ENCODE results near the gene CEP78. TPM values are rescaled to one million over a fixed set of nuclear protein-coding genes. Genes with fewer than 3 reads are reported as not detected.

Gene CEP78
- total RNA-seq, 1 donor from 2014 or later = 13.9 TPM

- H3K36me3 Mint-ChIP-seq (ENCODE audit: unreplicated experiment) = peaks cover 64% of the 10 kb centered on the region
- TF ChIP-seq CTCF (IDR thresholded peaks at IDR 0.05) = no peak
- H3K9me3 Mint-ChIP-seq (ENCODE audit: unreplicated experiment) = no peaks in the 10 kb centered on the region
- peaks cover 14% of the 10 kb centered on the region for H3K4me1 Mint-ChIP-seq (ENCODE audit: unreplicated experiment)
- H3K27ac Mint-ChIP-seq (ENCODE audit: unreplicated experiment) = no peak overlapping the region
- no peaks in the 10 kb centered on the region for H3K27me3 Mint-ChIP-seq (ENCODE audit: unreplicated experiment)
- DNase-seq (ENCODE audit: extremely low spot score, unreplicated experiment) = no peak
- no peak overlapping the region for H3K4me3 Mint-ChIP-seq (ENCODE audit: unreplicated experiment)
Measured at GRCh38 chr9:78303377-78304062, 67.6 kb downstream of the CEP78 start.

- no peak for DNase-seq (ENCODE audit: extremely low spot score, unreplicated experiment)
- no peaks in the 10 kb centered on the region for H3K27me3 Mint-ChIP-seq (ENCODE audit: unreplicated experiment)
- H3K36me3 Mint-ChIP-seq (ENCODE audit: unreplicated experiment) = peaks cover 66% of the 10 kb centered on the region
- no peak overlapping the region for H3K4me3 Mint-ChIP-seq (ENCODE audit: unreplicated experiment)
- peaks cover 6% of the 10 kb centered on the region for H3K4me1 Mint-ChIP-seq (ENCODE audit: unreplicated experiment)
- no peak for TF ChIP-seq CTCF (IDR thresholded peaks at IDR 0.05)
- H3K9me3 Mint-ChIP-seq (ENCODE audit: unreplicated experiment) = no peaks in the 10 kb centered on the region
- H3K27ac Mint-ChIP-seq (ENCODE audit: unreplicated experiment) = no peak overlapping the region
Measured at GRCh38 chr9:78304357-78304756, 68.5 kb downstream of the CEP78 start.

GRCh38 chr9:78306222-78307076 is 70.6 kb downstream of the CEP78 start:
- peaks cover 69% of the 10 kb centered on the region for H3K36me3 Mint-ChIP-seq (ENCODE audit: unreplicated experiment)

GRCh38 chr9:78307360-78307759 is 71.5 kb downstream of the CEP78 start:
- peaks cover 66% of the 10 kb centered on the region for H3K36me3 Mint-ChIP-seq (ENCODE audit: unreplicated experiment)
- no peak for TF ChIP-seq CTCF (IDR thresholded peaks at IDR 0.05)

More at GRCh38 chr9:78306222-78307076, 70.6 kb downstream of the CEP78 start:
- Mint-ChIP-seq H3K27me3 (ENCODE audit: unreplicated experiment) (no peaks in the 10 kb centered on the region), H3K4me3 (ENCODE audit: unreplicated experiment) (no peak overlapping the region), H3K4me1 (ENCODE audit: unreplicated experiment) (peaks cover 1% of the 10 kb centered on the region), H3K9me3 (ENCODE audit: unreplicated experiment) (no peaks in the 10 kb centered on the region), H3K27ac (ENCODE audit: unreplicated experiment) (no peak overlapping the region)
- no peak for TF ChIP-seq CTCF (IDR thresholded peaks at IDR 0.05)
- DNase-seq (ENCODE audit: extremely low spot score, unreplicated experiment) = no peak

GRCh38 chr9:78309066-78309465 is 73.2 kb downstream of the CEP78 start:
- Mint-ChIP-seq H3K27me3 (ENCODE audit: unreplicated experiment) (no peaks in the 10 kb centered on the region), H3K36me3 (ENCODE audit: unreplicated experiment) (peaks cover 60% of the 10 kb centered on the region), H3K4me3 (ENCODE audit: unreplicated experiment) (no peak overlapping the region), H3K9me3 (ENCODE audit: unreplicated experiment) (no peaks in the 10 kb centered on the region), H3K27ac (ENCODE audit: unreplicated experiment) (no peak overlapping the region), H3K4me1 (ENCODE audit: unreplicated experiment) (no peaks in the 10 kb centered on the region)
- no peak for DNase-seq (ENCODE audit: extremely low spot score, unreplicated experiment)
- no peak for TF ChIP-seq CTCF (IDR thresholded peaks at IDR 0.05)

More at GRCh38 chr9:78307360-78307759, 71.5 kb downstream of the CEP78 start:
- DNase-seq (ENCODE audit: extremely low spot score, unreplicated experiment) = no peak
- no peaks in the 10 kb centered on the region for H3K9me3 Mint-ChIP-seq (ENCODE audit: unreplicated experiment)
- H3K4me1 Mint-ChIP-seq (ENCODE audit: unreplicated experiment) = no peaks in the 10 kb centered on the region
- H3K27me3 Mint-ChIP-seq (ENCODE audit: unreplicated experiment) = no peaks in the 10 kb centered on the region
- no peak overlapping the region for H3K4me3 Mint-ChIP-seq (ENCODE audit: unreplicated experiment)
- H3K27ac Mint-ChIP-seq (ENCODE audit: unreplicated experiment) = no peak overlapping the region
